ENCODE data around the gene SNAI3. TPM values are rescaled to one million over a fixed set of nuclear protein-coding genes. Genes with fewer than 3 reads are reported as not detected.

The SNAI3 gene
- total RNA-seq, 1 experiment from 2014 or later = 2.2 TPM

DNA sequence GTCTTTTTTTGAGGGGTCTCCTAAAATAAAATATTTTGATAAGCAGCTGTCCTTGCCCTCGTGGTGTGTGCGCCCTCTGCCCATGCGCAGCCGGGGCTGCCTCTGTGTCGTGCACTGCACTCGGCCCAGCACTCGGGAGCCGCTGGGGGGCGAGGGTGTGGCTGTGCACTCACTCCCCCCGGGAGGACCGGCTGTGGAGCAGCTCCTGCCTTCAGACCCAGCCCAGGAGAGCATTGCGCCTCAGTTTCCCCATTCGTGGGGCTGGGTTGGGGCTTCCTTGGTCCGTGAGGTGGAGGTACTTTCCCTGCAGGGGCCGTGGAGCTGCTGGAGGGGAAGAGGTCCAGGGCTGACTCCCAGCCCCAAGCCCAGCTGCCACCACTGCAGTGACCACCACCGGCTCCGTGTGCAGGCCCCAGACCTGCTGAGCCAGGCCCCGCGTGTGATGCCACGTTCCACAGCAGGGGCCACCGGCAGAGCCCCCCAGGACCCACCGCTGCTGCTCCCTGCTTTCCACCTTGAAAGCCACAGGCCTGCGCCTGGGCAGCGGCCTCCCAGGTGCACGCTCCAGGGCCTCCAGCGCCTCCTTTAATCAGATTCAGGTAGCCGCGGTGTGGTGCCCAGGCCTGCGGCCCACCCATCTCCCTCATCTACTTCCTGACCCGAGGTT is 54.3 kb downstream of the SNAI3 start:
- ChIA-PET POLR2A (no interaction called here), CTCF (no interaction called here), RAD21 (ENCODE audit: low non-redundant PET in 1 of 2, low total read pairs in 2 of 2, uncharacterized antibody in 2 of 2, unreplicated experiment in 2 of 2) (no interaction called here)
- intact Hi-C loops (cut with micrococcal nuclease) = no loop called here
- Histone ChIP-seq H3K9me2 (ENCODE audit: insufficient read depth) (no peaks in the 10 kb centered on the region), H3K36me3 (ENCODE audit: control insufficient read depth in 1 of 2, insufficient read depth in 2 of 2, low read length in 2 of 2) (peaks cover 30 to 41% of the 10 kb centered on the region in 2 experiments; a peak in 3 of 4 replicates), H3K9ac (ENCODE audit: low read length) (no peak overlapping the region), H3K27ac (ENCODE audit: low read depth, low read length) (no peak overlapping the region), H3K4me1 (ENCODE audit: control insufficient read depth in 1 of 2, insufficient read depth in 2 of 2, low read length in 2 of 2) (peaks cover 1 to 11% of the 10 kb centered on the region in 2 experiments; a peak in 2 of 4 replicates), H3K79me2 (ENCODE audit: insufficient read depth, low read length) (no peaks in the 10 kb centered on the region), H2AFZ (ENCODE audit: low read depth, low read length, poor library complexity, severe bottlenecking) (no peak overlapping the region), H3K9me3 (ENCODE audit: control insufficient read depth in 1 of 2, insufficient read depth in 1 of 2, low read depth in 1 of 2, low read length in 2 of 2) (no peaks in the 10 kb centered on the region), H4K20me1 (ENCODE audit: insufficient read depth) (no peaks in the 10 kb centered on the region), H3K4me3 (replicated peaks in 1 of 2; ENCODE audit: low read depth in 1 of 2, low read length in 2 of 2) (no peak overlapping the region), H3K4me2 (ENCODE audit: low read length) (no peak overlapping the region), H3K27me3 (ENCODE audit: insufficient read depth, low read length) (no peaks in the 10 kb centered on the region)
- ATAC-seq = no peak
- TF ChIP-seq, protein P1, sequence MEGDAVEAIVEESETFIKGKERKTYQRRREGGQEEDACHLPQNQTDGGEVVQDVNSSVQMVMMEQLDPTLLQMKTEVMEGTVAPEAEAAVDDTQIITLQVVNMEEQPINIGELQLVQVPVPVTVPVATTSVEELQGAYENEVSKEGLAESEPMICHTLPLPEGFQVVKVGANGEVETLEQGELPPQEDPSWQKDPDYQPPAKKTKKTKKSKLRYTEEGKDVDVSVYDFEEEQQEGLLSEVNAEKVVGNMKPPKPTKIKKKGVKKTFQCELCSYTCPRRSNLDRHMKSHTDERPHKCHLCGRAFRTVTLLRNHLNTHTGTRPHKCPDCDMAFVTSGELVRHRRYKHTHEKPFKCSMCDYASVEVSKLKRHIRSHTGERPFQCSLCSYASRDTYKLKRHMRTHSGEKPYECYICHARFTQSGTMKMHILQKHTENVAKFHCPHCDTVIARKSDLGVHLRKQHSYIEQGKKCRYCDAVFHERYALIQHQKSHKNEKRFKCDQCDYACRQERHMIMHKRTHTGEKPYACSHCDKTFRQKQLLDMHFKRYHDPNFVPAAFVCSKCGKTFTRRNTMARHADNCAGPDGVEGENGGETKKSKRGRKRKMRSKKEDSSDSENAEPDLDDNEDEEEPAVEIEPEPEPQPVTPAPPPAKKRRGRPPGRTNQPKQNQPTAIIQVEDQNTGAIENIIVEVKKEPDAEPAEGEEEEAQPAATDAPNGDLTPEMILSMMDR (IDR thresholded peaks at IDR 0.05 in 2 of 3, conservative IDR thresholded peaks at IDR 0.05 in 1 of 3; ENCODE audit: borderline replicate concordance in 1 of 3, insufficient read depth in 1 of 3, low read depth in 2 of 3, low read length in 2 of 3) = no peak
- TF ChIP-seq ZFX (IDR thresholded peaks at IDR 0.05) = no peak
- no peak for TF ChIP-seq CBX3 (IDR thresholded peaks at IDR 0.05; ENCODE audit: low read depth)
- TF ChIP-seq, protein P2, sequence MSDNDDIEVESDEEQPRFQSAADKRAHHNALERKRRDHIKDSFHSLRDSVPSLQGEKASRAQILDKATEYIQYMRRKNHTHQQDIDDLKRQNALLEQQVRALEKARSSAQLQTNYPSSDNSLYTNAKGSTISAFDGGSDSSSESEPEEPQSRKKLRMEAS (IDR thresholded peaks at IDR 0.05) = no peak
- no peak for TF ChIP-seq SIN3A (IDR thresholded peaks at IDR 0.05; ENCODE audit: low read depth)
- no peak for TF ChIP-seq POLR2A (IDR thresholded peaks at IDR 0.05; ENCODE audit: borderline replicate concordance, extremely low read depth, insufficient read depth, insufficient read length)
- TF ChIP-seq ZNF274 (IDR thresholded peaks at IDR 0.05; ENCODE audit: low read depth, low read length) = no peak
- TF ChIP-seq TCF7L2 (IDR thresholded peaks at IDR 0.05; ENCODE audit: borderline replicate concordance, extremely low read depth, insufficient read depth, insufficient read length) = no peak
- no peak for TF ChIP-seq YY1 (IDR thresholded peaks at IDR 0.05; ENCODE audit: extremely low read depth, insufficient replicate concordance, low read depth, low read length)
- no peak for TF ChIP-seq RAD21 (IDR thresholded peaks at IDR 0.05; ENCODE audit: low read depth)
- TF ChIP-seq, protein P3, sequence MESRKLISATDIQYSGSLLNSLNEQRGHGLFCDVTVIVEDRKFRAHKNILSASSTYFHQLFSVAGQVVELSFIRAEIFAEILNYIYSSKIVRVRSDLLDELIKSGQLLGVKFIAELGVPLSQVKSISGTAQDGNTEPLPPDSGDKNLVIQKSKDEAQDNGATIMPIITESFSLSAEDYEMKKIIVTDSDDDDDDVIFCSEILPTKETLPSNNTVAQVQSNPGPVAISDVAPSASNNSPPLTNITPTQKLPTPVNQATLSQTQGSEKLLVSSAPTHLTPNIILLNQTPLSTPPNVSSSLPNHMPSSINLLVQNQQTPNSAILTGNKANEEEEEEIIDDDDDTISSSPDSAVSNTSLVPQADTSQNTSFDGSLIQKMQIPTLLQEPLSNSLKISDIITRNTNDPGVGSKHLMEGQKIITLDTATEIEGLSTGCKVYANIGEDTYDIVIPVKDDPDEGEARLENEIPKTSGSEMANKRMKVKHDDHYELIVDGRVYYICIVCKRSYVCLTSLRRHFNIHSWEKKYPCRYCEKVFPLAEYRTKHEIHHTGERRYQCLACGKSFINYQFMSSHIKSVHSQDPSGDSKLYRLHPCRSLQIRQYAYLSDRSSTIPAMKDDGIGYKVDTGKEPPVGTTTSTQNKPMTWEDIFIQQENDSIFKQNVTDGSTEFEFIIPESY (IDR thresholded peaks at IDR 0.05; ENCODE audit: extremely low read depth, insufficient replicate concordance, low read length) = no peak
- TF ChIP-seq SP1 (IDR thresholded peaks at IDR 0.05; ENCODE audit: low read depth) = no peak
- no peak for TF ChIP-seq EZH2 (IDR thresholded peaks at IDR 0.05)
- TF ChIP-seq SRF (IDR thresholded peaks at IDR 0.05; ENCODE audit: low read depth) = no peak
- no peak for TF ChIP-seq JUND (IDR thresholded peaks at IDR 0.05)
- no peak for TF ChIP-seq EZH2phosphoT487 (IDR thresholded peaks at IDR 0.05; ENCODE audit: borderline replicate concordance)
- no peak for TF ChIP-seq ELF1 (IDR thresholded peaks at IDR 0.05; ENCODE audit: borderline replicate concordance, low read depth)
- TF ChIP-seq, protein P4, sequence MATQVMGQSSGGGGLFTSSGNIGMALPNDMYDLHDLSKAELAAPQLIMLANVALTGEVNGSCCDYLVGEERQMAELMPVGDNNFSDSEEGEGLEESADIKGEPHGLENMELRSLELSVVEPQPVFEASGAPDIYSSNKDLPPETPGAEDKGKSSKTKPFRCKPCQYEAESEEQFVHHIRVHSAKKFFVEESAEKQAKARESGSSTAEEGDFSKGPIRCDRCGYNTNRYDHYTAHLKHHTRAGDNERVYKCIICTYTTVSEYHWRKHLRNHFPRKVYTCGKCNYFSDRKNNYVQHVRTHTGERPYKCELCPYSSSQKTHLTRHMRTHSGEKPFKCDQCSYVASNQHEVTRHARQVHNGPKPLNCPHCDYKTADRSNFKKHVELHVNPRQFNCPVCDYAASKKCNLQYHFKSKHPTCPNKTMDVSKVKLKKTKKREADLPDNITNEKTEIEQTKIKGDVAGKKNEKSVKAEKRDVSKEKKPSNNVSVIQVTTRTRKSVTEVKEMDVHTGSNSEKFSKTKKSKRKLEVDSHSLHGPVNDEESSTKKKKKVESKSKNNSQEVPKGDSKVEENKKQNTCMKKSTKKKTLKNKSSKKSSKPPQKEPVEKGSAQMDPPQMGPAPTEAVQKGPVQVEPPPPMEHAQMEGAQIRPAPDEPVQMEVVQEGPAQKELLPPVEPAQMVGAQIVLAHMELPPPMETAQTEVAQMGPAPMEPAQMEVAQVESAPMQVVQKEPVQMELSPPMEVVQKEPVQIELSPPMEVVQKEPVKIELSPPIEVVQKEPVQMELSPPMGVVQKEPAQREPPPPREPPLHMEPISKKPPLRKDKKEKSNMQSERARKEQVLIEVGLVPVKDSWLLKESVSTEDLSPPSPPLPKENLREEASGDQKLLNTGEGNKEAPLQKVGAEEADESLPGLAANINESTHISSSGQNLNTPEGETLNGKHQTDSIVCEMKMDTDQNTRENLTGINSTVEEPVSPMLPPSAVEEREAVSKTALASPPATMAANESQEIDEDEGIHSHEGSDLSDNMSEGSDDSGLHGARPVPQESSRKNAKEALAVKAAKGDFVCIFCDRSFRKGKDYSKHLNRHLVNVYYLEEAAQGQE (IDR thresholded peaks at IDR 0.05; ENCODE audit: low read depth) = no peak
- no peak for TF ChIP-seq POLR2AphosphoS5 (IDR thresholded peaks at IDR 0.05; ENCODE audit: low read depth, low read length)
- TF ChIP-seq FOSL1 (IDR thresholded peaks at IDR 0.05; ENCODE audit: low read depth) = no peak
- no peak for DNase-seq (ENCODE audit: low read depth, low spot score)
- BruUV-seq (replicated peaks) = no TSS peak
